ENCODE measurements around the gene LIPG. TPM values are rescaled to one million over a fixed set of nuclear protein-coding genes. Genes with fewer than 3 reads are reported as not detected.
"Not testable (repeated sequence)": the region's sequence is repeated elsewhere in the genome, so short reads cannot be mapped to it uniquely, and the experiment has no call there.

Gene LIPG
- total RNA-seq, 1 donor from 2014 or later, result 89.4 TPM

DNA sequence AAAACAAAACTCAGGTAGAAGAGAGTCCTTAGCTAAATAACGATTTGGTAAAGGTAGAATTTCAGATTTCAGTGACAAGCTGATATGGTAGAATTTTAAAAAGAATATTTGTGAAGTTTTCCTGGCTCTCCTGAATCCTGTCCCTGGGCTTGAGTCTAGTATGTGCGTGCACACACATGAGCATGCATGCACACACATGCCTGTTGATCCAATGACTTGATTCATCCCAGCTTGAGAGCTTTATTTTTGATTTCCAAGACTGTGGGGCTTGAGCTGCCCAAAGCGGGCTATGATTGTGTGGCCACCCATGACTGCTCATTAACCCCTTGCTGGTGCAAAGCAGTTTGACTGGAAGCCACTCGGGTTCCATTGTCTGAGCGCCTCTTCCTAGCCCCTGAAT, 9.0 kb downstream of the LIPG start:
- ATAC-seq (no peak), DNase-seq (ENCODE audit: low spot score) (no peak)

DNA sequence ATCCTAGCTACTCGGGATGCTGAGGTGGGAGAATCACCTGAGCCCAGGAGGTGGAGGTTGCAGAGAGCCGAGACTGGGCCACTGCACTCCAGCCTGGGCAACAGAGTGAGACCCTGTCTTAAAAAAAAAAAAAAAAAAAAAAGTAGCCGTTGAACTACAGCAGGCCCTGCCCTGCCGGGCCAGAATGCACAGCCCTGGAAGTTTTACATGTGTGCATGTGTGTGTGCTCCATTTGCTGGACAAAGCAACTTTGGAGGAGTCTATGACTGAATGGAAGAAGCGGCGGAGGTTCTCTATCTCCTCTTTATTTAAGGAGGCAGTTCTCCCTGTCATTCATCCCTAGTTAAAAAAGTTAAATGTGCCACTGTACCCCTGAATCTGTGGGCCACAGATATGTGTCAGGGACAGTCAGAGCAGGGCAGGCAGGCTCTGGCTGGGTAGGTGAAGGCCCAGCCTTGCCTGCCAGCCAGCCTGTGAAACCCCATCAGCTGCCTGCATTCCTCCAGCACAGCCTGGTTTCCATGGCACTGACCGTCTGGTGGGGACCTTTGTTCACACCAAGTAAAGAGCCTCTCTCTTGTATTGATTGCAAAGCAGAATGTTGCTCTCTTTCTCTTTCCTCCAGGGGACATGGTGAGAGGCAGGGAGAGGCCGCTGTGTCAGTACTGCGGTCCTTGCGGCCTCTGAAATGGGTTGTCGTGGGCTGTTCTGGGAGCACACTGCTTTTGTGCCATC, 10.9 kb downstream of the LIPG start:
- no peak for DNase-seq (ENCODE audit: low spot score)
- ATAC-seq, result peak; percentile 34

DNA sequence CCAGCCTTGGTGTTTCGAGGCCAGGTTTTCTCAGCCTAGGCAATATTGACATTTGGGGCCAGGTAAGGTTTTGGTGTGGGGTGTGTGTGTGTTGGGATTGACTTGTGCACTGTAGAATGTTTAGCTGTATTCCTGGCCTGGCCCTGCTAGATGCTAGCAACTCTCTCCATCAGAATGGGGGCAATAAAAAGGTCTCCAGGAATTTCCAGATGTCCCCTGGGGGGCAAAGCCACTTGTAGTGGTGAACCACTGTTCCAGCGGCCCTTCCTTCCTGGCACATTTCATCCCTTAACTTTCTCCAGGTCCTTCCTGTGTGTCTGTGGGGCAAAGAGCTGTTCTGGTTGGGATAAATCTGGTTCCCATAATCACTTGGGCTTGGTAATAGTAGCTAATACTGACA, 12.0 kb downstream of the LIPG start:
- DNase-seq (ENCODE audit: low spot score) (no peak), ATAC-seq (no peak)

- DNase-seq (ENCODE audit: low spot score), result not testable (repeated sequence)
These were observed 17.2 kb downstream of the LIPG start for GRCh38 chr18:49579041-49579440.

GRCh38 chr18:49579583-49579982, 17.7 kb downstream of the LIPG start:
- not testable (repeated sequence) for ATAC-seq

More at GRCh38 chr18:49579041-49579440, 17.2 kb downstream of the LIPG start:
- ATAC-seq, result not testable (repeated sequence)

DNA sequence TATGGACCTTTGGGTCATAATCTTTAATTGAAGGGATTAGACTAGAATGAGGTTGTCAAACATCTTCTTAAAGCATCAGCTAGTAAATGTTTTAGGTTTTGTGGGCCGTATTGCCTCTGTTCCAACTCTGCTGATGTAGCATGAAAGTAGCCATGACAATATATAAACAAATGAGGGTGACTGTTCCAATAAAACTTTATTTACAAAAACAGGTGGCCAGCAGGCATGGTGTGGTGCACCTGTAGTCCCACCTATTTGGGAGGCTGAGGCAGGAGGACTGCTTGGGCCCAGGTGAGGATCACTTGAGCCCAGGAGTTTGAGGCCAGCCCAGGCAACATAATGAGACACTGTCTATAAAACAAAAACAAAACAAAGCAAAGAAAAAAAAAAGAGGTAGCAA, 18.4 kb downstream of the LIPG start:
- DNase-seq (ENCODE audit: low spot score), result no peak
- no peak for ATAC-seq

More at GRCh38 chr18:49579583-49579982, 17.7 kb downstream of the LIPG start:
- not testable (repeated sequence) for DNase-seq (ENCODE audit: low spot score)

DNA sequence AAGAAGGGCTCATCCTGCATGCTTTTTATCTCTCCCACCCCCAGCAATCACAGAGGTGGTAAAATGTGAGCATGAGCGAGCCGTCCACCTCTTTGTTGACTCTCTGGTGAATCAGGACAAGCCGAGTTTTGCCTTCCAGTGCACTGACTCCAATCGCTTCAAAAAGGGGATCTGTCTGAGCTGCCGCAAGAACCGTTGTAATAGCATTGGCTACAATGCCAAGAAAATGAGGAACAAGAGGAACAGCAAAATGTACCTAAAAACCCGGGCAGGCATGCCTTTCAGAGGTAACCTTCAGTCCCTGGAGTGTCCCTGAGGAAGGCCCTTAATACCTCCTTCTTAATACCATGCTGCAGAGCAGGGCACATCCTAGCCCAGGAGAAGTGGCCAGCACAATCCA, 19.5 kb downstream of the LIPG start:
- ATAC-seq (no peak), DNase-seq (ENCODE audit: low spot score) (no peak)

GRCh38 chr18:49582579-49582978, 20.7 kb downstream of the LIPG start:
- ATAC-seq (peak; percentile 16), DNase-seq (ENCODE audit: low spot score) (no peak)

DNA sequence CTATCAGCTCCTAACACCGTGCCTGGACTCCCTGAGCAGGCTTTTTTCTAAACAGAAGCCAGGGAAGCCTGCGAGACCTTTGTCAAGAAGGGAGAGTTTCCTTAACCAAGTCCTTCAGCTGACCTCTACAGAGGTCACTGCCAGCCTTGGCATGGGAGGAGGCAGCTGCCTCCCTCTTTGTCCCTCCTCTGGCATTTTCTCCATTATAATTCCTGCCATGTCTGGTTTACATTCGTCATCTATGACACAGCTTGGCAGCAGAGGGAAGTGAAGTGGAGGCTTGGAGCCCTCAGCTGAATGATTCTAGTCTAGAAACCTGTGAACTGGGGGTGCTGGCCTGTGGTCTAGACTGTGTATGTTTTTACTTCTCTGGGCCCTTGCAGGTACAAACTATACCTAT, 22.5 kb downstream of the LIPG start:
- no peak for DNase-seq (ENCODE audit: low spot score)
- ATAC-seq, result peak; percentile 14

DNA sequence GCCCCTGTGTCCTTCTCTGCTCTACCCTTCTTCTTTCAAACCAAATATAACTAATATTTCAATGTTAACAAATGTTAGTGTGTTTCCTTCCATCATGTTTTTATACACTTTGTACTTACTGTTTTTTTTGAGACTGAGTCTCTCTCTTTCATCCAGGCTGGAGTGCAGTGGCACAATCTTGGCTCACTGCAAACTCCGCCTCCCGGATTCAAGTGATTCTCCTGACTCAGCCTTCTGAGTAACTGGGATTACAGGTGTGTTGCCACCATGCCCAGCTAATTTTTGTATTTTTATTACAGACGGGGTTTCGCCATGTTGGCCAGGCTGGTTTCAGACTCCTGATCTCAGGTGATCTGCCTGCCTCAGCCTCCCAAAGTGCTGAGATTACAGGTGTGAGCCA, 23.1 kb downstream of the LIPG start:
- ATAC-seq; DNase-seq (ENCODE audit: low spot score): not testable (repeated sequence)

GRCh38 chr18:49585781-49586663, 24.2 kb downstream of the LIPG start:
- ATAC-seq (peak; percentile 27), DNase-seq (ENCODE audit: low spot score) (peak; percentile 33)

- ATAC-seq (no peak), DNase-seq (ENCODE audit: low spot score) (no peak)
These were observed 26.3 kb downstream of the LIPG start for GRCh38 chr18:49588171-49588570.

- ATAC-seq, result no peak
- no peak for DNase-seq (ENCODE audit: low spot score)
These were observed 27.1 kb downstream of the LIPG start for GRCh38 chr18:49588971-49589370.

DNA sequence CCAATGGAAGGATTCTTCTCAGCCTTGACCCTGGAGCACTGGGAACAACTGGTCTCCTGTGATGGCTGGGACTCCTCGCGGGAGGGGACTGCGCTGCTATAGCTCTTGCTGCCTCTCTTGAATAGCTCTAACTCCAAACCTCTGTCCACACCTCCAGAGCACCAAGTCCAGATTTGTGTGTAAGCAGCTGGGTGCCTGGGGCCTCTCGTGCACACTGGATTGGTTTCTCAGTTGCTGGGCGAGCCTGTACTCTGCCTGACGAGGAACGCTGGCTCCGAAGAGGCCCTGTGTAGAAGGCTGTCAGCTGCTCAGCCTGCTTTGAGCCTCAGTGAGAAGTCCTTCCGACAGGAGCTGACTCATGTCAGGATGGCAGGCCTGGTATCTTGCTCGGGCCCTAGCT, 28.8 kb downstream of the LIPG start:
- peak; percentile 40 for ATAC-seq

DNA sequence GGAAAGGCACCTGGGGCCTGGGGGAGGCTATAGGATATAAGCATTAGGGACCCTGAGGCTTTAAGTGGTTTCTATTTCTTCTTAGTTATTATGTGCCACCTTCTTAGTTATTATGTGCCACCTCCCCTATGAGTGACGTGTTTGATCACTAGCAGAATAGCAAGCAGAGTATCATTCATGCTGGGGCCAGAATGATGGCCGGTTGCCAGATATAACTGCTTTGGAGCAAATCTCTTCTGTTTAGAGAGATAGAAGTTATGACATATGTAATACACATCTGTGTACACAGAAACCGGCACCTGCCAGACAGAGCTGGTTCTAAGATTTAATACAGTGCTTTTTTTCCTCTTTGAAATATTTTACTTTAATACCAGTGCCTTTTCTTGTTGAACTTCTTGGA, 29.4 kb downstream of the LIPG start:
- DNase-seq (ENCODE audit: low spot score) (no peak), ATAC-seq (peak; percentile 33)

More for the DNA sequence above, 28.8 kb downstream of the LIPG start:
- no peak for DNase-seq (ENCODE audit: low spot score)

- DNase-seq (ENCODE audit: low spot score) (no peak), ATAC-seq (peak; percentile 56)
These were observed 29.9 kb downstream of the LIPG start for GRCh38 chr18:49591775-49592174.

DNA sequence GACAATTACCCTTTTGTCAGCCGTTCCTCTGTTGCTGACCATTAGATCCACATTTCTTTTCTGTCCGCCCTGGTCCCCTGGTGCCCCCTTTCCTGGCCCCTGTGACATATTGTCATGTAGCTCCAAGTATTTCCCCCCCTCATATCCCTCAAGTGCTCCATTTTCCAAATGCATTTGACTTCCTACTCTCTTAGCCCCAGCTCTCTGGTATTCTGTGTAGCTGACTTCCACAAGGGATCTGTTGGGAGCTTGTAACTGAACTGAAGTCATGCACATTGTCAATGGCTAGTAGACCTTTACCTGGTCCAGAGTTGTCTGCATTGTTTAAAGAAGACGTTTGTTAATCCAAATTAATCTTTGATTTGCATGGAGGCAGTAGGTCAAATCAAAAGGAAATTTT, 34.8 kb downstream of the LIPG start:
- no peak for DNase-seq (ENCODE audit: low spot score)
- ATAC-seq, result peak; percentile 43

DNA sequence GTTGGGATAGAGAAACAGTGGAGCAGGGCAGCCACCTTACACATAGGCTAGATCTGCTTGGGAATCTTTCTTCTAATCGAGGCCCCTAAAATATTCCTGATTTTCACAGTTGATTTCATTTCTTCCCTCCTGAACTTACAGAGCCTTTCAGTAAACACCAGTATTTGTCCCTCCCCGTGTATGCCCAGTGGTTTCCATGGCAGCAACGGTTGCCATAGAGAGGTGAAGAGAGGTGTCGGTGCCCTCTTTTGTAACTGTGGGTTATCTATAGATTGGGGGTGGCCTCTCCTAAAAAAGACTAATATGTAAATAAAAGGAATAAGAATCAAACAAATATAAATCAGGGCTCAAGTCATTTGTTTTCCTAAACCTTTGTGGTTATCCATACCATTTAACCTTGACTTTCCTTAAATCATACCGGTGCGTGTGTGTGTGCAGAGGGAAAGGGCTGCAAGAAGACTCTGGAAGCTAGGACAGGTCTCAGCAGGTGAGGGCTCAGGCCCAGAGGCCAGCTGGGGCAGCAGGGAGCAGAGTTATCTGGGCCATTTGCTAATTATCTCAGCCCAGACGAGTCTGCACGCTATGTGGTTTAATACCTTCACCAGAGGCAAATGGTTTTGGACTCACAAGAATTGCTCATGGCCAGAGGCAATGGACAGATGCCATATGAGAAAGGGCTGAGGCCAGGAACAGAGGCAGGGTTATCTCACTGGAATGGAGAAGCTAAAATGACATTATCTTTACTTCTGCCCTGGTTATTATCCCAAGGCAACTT, 35.5 kb downstream of the LIPG start:
- ATAC-seq (peak; percentile 66), DNase-seq (ENCODE audit: low spot score) (no peak)

GRCh38 chr18:49601211-49601610, 39.4 kb downstream of the LIPG start:
- no peak for DNase-seq (ENCODE audit: low spot score)
- no peak for ATAC-seq

DNA sequence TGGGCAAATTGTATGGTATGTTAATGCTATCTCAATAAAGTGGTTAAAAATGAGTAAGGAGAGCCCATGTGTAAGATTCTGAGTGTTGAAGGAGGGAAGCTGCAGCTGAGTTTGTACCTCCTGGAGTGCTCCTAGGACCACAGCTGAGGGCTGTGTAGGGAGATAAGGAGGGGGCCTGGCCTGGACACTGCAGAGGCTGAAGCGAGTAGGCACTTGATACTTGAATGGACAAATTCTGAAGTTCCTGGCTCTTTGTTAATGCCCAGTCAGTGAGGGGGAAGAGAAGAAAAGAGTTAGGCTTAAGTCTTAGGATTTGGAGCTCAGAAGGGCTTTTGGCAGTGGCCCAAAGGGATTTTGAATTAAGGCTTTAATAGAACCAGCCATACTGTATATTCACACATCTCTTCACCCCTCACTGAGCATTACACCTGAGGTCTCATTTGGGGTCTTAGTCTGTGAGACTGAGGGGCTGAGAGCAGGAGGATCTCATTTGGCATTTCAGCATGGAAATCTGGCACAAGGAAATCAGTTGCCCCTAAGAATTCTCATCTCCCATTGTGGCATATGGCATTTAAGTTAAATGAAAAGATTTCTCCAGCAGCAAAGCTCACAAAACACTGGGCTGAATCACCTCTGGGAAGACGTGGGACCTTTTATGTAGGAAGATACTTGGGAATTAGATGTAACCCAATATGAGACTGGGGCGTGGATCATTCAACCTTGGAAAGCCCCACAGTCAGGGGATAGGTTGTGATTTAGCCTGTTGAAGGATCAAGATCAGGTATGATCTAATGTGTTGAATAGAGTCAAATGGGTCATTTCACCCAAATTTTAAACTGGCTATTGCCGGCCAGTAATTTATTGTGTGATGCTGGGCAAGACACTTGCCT, 46.8 kb downstream of the LIPG start:
- ATAC-seq (no peak), DNase-seq (ENCODE audit: low spot score) (no peak)
